HepG2 (cell line): ENCODE measurements around the gene TXN2. TPM values are rescaled to one million over a fixed set of nuclear protein-coding genes. Genes with fewer than 3 reads are reported as not detected.
A peak's percentile ranks its signal among the peaks of the same experiment; 100 is the strongest.

Experiments
- CSRNP1 ChIP-seq: sonication (generic); formaldehyde crosslinking; IDR thresholded peaks from 2 replicates; pipeline ENCODE4 v1.8.1; 2023; ENCODE audit warnings: mild to moderate bottlenecking, missing genetic modification reagents
- GZF1 ChIP-seq: sonication (generic); formaldehyde crosslinking; IDR thresholded peaks from 2 replicates; pipeline ENCODE4 v1.5.1; 2020; ENCODE audit warnings: mild to moderate bottlenecking, missing genetic modification reagents
- HBP1 ChIP-seq: IDR thresholded peaks from 2 replicates; pipeline ENCODE4 v1.6.1; 2016; ENCODE audit warnings: low read depth, control low read depth
- HIC2 ChIP-seq: sonication (generic); formaldehyde crosslinking; IDR thresholded peaks from 2 replicates; pipeline ENCODE4 v1.9.0; 2022; ENCODE audit warnings: low read depth, missing genetic modification reagents
- HNRNPLL ChIP-seq: fragments of 200-400 bp; formaldehyde crosslinking; IDR thresholded peaks from 2 replicates; pipeline ENCODE4 v1.6.1; 2017; ENCODE audit warnings: mild to moderate bottlenecking, low read depth, low read length; ENCODE audit not compliant: poor library complexity, severe bottlenecking
- LRRFIP1 ChIP-seq: sonication (generic); formaldehyde crosslinking; conservative IDR thresholded peaks from 2 replicates; pipeline ENCODE4 v1.4.0; 2020; ENCODE audit warnings: missing genetic modification reagents
- MZF1 ChIP-seq: sonication (generic); formaldehyde crosslinking; IDR thresholded peaks from 2 replicates; pipeline ENCODE4 v1.8.1; 2023; ENCODE audit warnings: mild to moderate bottlenecking, missing genetic modification reagents, borderline replicate concordance
- NR2F1 ChIP-seq, 2 experiments: fragments of 450-650 bp in 1 of 2; formaldehyde crosslinking in 1 of 2; IDR thresholded peaks; 2 replicates each; pipeline versions ENCODE4 v1.5.0 to v1.6.1; 2016 to 2020; ENCODE audit warnings: mild to moderate bottlenecking in 1 of 2, missing compliant biosample characterization in 1 of 2, missing genetic modification reagents in 1 of 2, moderate library complexity in 1 of 2
- RARA ChIP-seq: IDR thresholded peaks from 2 replicates; pipeline ENCODE4 v1.6.1; 2016; ENCODE audit warnings: missing genetic modification reagents, missing compliant biosample characterization
- RXRB ChIP-seq: IDR thresholded peaks from 2 replicates; pipeline ENCODE4 v1.6.1; 2016; ENCODE audit warnings: borderline replicate concordance, missing genetic modification reagents, missing compliant biosample characterization
- SMAD1 ChIP-seq: sonication (generic); formaldehyde crosslinking; IDR thresholded peaks from 2 replicates; pipeline ENCODE4 v1.4.0; 2020; ENCODE audit warnings: missing genetic modification reagents, low read depth, mild to moderate bottlenecking, borderline replicate concordance
- ZBTB38 ChIP-seq: sonication (generic); formaldehyde crosslinking; IDR thresholded peaks from 2 replicates; pipeline ENCODE4 v1.5.1; 2020; ENCODE audit warnings: mild to moderate bottlenecking, missing genetic modification reagents
- ZNF280D ChIP-seq: sonication (generic); formaldehyde crosslinking; IDR thresholded peaks from 2 replicates; pipeline ENCODE4 v1.5.1; 2020; ENCODE audit warnings: mild to moderate bottlenecking, missing genetic modification reagents
- ZNF333 ChIP-seq: sonication (generic); formaldehyde crosslinking; IDR thresholded peaks from 2 replicates; pipeline ENCODE4 v1.4.0; 2020; ENCODE audit warnings: mild to moderate bottlenecking, missing genetic modification reagents, borderline replicate concordance
- ZNF33B ChIP-seq: sonication (generic); formaldehyde crosslinking; IDR thresholded peaks from 2 replicates; pipeline ENCODE4 v1.5.1; 2020; ENCODE audit warnings: mild to moderate bottlenecking, missing genetic modification reagents
- ZZZ3 ChIP-seq: sonication (generic); formaldehyde crosslinking; IDR thresholded peaks from 2 replicates; pipeline ENCODE4 v1.4.0; 2020; ENCODE audit warnings: missing genetic modification reagents, mild to moderate bottlenecking, borderline replicate concordance
- polyA plus RNA-seq, 8 experiments: library from polyadenylated mRNA; depleted of rRNA in 3 of 8; stranded (reverse) in 7 of 8; unstranded in 1 of 8; fragments of >200 nt; fragmentation: Illumina TruSeq in 4 of 8; extraction: Trizol in 4 of 8; gene quantifications; 2 replicates each; pipeline versions ENCODE4 v1.2.1 to v1.2.3, GENCODE V29; 2011 to 2016; ENCODE audit warnings: low read depth in 4 of 8, missing spikeins in 1 of 8, mixed read lengths in 1 of 8; ENCODE audit not compliant: insufficient read depth in 1 of 8
- total RNA-seq, 5 experiments: library from RNA; depleted of rRNA; stranded (reverse); fragments of >200 nt; fragmentation: Illumina TruSeq; extraction: Trizol; gene quantifications; 2 replicates each; pipeline ENCODE4 v1.2.3, GENCODE V29; 2016; ENCODE audit warnings: low read depth in 1 of 5

The TXN2 gene
- total and polyA plus RNA-seq, 2 of the 13 experiments (the other 11 are each of a cell fraction or from before 2014, with no cell fraction given): 41.4 to 109 TPM

- no peak for TF ChIP-seq HIC2 (CRISPR knock-in tag)
- TF ChIP-seq NR2F1 (CRISPR knock-in tag; IDR thresholded peaks at IDR 0.05): no peak
- TF ChIP-seq RARA (CRISPR knock-in tag): peak; percentile 23
- 0 out of 2 replicates have a peak, but pooled peaks have one; percentile 27 for TF ChIP-seq ZNF333 (CRISPR knock-in tag)
- TF ChIP-seq ZNF280D (CRISPR knock-in tag): peak; percentile 68; the same call in 1 of the 2 replicates
- TF ChIP-seq HBP1 (CRISPR knock-in tag): peak; percentile 92; the same call in 1 of the 2 replicates
- TF ChIP-seq LRRFIP1: no peak
- peak; percentile 90; the same call in 1 of the 2 replicates for TF ChIP-seq SMAD1 (CRISPR knock-in tag)
- peak; percentile 98; the same call in 1 of the 2 replicates for TF ChIP-seq ZZZ3 (CRISPR knock-in tag)
- TF ChIP-seq RXRB (CRISPR knock-in tag): peak; percentile 47; the same call in 1 of the 2 replicates
- TF ChIP-seq ZBTB38 (CRISPR knock-in tag): peak; percentile 83
- 0 out of 2 replicates have a peak, but pooled peaks have one; percentile 41 for TF ChIP-seq MZF1 (CRISPR knock-in tag)
- no peak for TF ChIP-seq ZNF33B (CRISPR knock-in tag)
- TF ChIP-seq CSRNP1 (CRISPR knock-in tag): no peak; the same call in 1 of the 2 replicates
- 0 out of 2 replicates have a peak, but pooled peaks have one; percentile 14 for TF ChIP-seq GZF1 (CRISPR knock-in tag)
- TF ChIP-seq HNRNPLL: peak; percentile 88
Measured at GRCh38 chr22:36528795-36529751, 47.6 kb upstream of the TXN2 start, which contains the start of gene EIF3D (continued).
